ENCODE data around the gene COPRS.
"Not testable (repeated sequence)": the region's sequence is repeated elsewhere in the genome, so short reads cannot be mapped to it uniquely, and the experiment has no call there.

DNA sequence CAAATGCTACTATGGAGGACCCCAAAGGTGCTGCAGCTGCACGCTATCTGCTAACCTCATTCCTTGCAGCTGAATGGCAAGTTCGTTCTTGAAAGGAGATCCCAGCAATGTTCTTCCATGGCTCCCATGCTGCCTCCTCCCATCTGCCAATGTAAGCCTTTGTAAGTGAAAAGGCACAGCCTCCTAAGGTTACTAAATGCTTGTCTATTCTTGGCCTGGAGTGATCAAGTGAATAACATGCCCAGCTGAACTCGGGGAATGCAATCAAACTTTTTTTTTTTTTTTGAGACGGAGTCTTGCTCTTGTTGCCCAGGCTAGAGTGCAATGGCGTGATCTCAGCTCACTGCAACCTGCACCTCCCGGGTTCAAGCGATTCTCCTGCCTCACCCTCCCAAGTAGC, 49.2 kb downstream of the COPRS start:
- TF ChIP-seq CSDC2 (CRISPR knock-in tag; IDR thresholded peaks at IDR 0.05); BACH2 (CRISPR knock-in tag; IDR thresholded peaks at IDR 0.05; ENCODE audit: borderline replicate concordance); TOX (CRISPR knock-in tag; IDR thresholded peaks at IDR 0.05; ENCODE audit: borderline replicate concordance); OSR1 (CRISPR knock-in tag; IDR thresholded peaks at IDR 0.05); SNAI2 (CRISPR knock-in tag; IDR thresholded peaks at IDR 0.05); ARNTL (CRISPR knock-in tag; IDR thresholded peaks at IDR 0.05; ENCODE audit: borderline replicate concordance, low read depth): not testable (repeated sequence)
- TF ChIP-seq, protein P1, sequence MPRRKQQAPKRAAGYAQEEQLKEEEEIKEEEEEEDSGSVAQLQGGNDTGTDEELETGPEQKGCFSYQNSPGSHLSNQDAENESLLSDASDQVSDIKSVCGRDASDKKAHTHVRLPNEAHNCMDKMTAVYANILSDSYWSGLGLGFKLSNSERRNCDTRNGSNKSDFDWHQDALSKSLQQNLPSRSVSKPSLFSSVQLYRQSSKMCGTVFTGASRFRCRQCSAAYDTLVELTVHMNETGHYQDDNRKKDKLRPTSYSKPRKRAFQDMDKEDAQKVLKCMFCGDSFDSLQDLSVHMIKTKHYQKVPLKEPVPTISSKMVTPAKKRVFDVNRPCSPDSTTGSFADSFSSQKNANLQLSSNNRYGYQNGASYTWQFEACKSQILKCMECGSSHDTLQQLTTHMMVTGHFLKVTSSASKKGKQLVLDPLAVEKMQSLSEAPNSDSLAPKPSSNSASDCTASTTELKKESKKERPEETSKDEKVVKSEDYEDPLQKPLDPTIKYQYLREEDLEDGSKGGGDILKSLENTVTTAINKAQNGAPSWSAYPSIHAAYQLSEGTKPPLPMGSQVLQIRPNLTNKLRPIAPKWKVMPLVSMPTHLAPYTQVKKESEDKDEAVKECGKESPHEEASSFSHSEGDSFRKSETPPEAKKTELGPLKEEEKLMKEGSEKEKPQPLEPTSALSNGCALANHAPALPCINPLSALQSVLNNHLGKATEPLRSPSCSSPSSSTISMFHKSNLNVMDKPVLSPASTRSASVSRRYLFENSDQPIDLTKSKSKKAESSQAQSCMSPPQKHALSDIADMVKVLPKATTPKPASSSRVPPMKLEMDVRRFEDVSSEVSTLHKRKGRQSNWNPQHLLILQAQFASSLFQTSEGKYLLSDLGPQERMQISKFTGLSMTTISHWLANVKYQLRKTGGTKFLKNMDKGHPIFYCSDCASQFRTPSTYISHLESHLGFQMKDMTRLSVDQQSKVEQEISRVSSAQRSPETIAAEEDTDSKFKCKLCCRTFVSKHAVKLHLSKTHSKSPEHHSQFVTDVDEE (CRISPR knock-in tag; IDR thresholded peaks at IDR 0.05), result not testable (repeated sequence)
- TF ChIP-seq, protein P2, sequence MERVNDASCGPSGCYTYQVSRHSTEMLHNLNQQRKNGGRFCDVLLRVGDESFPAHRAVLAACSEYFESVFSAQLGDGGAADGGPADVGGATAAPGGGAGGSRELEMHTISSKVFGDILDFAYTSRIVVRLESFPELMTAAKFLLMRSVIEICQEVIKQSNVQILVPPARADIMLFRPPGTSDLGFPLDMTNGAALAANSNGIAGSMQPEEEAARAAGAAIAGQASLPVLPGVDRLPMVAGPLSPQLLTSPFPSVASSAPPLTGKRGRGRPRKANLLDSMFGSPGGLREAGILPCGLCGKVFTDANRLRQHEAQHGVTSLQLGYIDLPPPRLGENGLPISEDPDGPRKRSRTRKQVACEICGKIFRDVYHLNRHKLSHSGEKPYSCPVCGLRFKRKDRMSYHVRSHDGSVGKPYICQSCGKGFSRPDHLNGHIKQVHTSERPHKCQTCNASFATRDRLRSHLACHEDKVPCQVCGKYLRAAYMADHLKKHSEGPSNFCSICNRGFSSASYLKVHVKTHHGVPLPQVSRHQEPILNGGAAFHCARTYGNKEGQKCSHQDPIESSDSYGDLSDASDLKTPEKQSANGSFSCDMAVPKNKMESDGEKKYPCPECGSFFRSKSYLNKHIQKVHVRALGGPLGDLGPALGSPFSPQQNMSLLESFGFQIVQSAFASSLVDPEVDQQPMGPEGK (CRISPR knock-in tag; IDR thresholded peaks at IDR 0.05; ENCODE audit: borderline replicate concordance), result not testable (repeated sequence)
